GM18520 (cell line): ENCODE measurements around the gene AIRE.

Experiments
- ATAC-seq: cut with Tn5 transposase; IDR thresholded peaks from one replicate; pipeline ENCODE4 v1.9.1; 2021; ENCODE audit not compliant: unreplicated experiment

Gene AIRE

DNA sequence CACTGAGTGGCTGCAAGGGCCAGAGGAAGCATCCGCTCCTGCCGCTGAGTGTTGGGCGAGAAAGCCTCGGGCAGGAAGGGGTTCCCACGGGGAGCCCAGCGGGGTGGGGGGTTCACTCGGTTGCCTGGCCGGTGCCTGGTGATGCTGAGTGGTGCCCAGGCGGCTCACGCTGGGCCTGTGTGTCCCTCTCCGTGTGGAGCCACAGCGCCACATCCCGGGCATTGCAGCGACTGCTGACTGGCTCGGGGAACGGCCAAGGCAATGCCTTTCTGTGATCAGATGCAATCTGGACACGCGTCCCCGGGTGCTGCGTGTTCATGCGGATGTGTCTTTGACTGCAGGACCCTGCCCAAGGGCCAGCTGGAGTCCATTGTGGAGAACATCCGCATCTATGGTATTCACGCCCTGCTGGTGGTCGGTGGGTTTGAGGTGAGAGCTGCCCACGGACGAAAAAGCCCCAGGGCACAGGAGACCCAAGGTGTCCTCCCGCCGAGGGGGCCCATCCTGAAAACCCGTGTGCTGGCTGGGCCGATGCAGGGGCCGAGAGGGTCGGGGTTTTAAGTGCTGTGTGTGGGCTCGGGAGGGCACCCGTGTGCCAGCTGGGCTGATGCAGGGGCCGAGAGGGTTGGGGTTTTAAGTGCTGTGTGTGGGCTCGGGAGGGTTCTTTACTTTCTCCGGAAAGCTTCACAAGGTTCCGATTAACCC, 37.1 kb downstream of the AIRE start:
- no peak for ATAC-seq

GRCh38 chr21:44323591-44323990, 37.9 kb downstream of the AIRE start:
- ATAC-seq, result no peak

GRCh38 chr21:44324106-44324853, 38.6 kb downstream of the AIRE start:
- no peak for ATAC-seq

DNA sequence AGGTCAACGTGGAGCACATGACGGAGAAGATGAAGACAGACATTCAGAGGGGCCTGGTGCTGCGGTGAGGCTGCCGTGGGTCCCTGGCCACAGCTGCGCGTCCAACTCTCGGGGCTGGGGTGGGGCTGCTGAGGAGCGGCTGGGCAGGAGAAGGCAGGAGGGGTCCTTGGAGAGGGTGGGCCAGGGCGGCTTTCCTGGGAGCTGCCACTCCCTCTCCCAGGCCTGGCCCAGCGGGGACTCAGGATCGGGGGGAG, 39.1 kb downstream of the AIRE start:
- no peak for ATAC-seq

- ATAC-seq, result no peak
These were observed 40.0 kb downstream of the AIRE start for GRCh38 chr21:44325386-44326271.

GRCh38 chr21:44326272-44326647, 40.6 kb downstream of the AIRE start:
- no peak for ATAC-seq

GRCh38 chr21:44326716-44327602, 41.3 kb downstream of the AIRE start:
- ATAC-seq, result no peak

DNA sequence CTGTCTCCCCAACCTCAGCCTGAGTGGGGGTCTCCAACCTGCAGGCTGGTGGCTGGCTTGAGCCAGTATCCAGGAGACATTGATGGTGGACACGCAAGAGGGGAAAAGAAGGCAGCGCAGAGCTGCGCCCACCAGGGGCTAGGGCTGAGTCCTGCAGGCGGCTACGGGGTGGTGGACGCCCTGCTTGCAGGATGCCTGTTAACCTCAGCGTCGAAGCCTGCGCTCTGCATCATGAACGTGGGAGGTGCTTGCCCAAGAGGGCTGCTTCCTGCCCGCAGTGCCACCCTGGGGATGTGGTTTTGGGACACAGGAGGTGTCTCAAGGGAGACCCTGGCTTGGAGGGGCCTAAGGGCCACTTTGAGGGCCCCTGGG, 41.9 kb downstream of the AIRE start:
- no peak for ATAC-seq

DNA sequence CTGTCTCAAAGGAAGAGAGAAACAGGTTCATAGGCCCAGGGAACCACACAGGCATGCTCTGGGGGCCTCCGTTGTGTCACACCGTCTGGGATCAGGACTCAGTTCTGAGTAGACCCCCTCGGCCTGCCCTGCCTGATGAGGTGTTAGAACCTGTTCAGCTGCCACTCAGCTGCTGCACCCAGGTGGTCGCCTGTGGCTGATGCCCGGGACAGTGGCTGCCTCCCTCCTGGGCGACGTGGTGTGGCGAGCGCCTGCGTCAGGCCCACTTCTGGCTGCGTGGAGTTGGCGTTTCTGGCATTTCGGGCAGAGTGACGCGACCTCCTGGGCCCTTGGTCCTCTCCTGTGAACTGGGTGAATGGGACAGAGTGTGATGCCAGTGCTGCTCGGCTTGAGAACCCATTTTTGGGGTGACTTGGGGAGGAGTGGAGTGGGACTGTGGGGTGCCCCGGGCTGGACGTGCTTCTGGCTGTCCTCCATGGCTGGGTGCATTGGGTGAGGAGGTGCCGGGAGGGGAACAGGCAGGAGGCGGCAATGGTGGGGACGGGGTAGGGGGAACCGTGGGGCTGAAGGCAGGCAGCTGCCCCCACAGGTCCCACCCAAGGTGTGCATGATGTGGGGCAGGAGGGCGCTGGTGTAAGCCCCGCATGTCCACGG, 42.7 kb downstream of the AIRE start:
- no peak for ATAC-seq

DNA sequence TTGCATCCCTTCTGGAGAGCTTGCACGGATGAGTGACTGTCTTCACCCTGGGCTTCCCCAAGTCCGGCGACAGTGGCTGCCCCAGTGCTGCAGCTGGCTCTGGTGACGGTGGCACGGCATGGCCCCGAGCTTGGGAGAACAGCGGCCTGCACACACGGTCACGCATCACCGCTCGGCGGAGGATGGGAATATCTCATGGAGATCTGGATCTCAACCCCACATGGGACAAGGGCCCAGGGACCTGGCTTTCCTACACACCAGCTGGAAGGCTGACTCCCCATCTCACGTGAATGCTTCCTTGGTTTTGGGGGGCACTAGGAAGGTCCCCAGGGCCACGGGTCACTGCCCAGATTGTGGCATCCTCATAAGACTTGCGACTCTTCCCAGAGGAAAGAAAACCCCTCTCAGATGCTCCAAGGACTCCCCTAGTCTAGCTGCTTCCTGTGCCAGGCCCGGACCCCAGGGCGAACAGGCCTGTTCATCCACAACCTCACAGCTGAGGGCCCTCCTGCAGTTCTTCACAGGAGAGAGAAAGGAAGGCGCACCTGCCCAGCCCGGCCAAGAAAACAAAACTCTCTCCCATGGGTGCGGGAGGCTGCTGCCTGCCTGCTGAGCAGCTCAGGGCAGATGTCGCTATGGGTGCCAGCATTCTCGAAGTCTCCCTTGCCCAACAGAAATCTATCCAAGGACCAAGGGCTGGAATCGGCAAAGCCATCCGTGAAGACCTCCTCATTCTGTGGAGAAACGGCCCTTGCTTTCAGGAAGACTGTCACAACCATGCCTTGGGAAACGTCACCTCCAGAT, 43.6 kb downstream of the AIRE start:
- no peak for ATAC-seq

DNA sequence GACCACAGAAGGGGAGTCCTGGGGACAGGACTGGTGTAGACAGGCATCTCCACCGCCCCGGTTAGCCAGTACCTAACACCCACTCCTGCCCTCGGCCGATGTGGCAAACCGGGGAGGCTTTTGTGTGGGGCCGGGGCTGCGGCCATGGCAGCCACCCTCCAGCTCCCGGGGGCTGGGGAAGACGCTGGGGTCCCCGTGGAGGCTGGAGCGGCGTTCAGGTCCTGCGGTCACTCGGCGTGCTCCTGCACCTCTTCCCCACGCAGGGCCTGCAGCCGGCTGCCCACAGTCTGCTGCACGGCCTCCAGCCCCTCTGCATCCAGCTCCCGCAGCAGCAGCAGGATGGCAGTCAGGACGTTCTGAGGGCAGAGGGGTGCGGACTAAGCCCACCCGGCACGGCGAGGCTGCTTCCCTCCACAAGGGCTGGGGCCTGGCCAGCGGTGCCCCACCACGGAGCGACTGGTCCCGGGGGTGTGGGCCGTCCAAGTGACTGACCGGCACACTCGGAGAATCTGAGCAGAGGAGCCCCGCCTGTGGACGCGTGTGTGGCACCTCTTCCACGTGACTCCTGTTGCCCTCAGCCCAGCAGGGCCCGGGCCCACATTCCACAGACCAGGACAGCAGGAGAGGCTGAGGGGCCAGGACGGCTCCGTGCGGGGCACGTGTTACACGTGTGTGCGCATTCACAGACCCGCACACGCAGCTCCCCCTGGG, 44.5 kb downstream of the AIRE start:
- no peak for ATAC-seq

- ATAC-seq, result no peak
These were observed 45.0 kb downstream of the AIRE start for GRCh38 chr21:44330698-44331097.

DNA sequence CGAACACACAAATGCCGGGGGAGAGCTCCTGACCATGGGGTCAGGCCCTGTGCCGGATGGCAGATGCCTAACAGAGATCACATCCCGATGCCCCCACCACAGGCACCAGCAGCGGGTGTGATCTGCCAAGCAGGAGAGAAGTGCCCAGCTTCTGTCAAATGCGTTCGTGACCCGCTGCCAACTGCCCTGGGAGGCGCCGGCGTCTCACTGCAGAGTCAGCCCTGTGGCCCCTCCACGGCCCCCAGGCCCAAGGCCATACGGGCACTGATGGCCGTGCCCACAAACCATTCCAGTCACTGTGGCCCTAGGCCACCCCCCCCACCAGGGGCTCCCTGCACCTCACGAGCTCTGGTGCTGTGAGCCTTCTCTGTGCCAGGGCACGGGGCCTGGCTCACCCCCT, 45.5 kb downstream of the AIRE start:
- ATAC-seq, result no peak

- ATAC-seq, result no peak
These were observed 46.1 kb downstream of the AIRE start for GRCh38 chr21:44331650-44332307.

GRCh38 chr21:44332383-44332782, 46.7 kb downstream of the AIRE start:
- no peak for ATAC-seq

- ATAC-seq, result no peak
These were observed 47.3 kb downstream of the AIRE start for GRCh38 chr21:44332965-44333364.

- no peak for ATAC-seq
These were observed 48.0 kb downstream of the AIRE start for GRCh38 chr21:44333509-44334328.
